CD4-positive, alpha-beta T cell treated with Interleukin-10 for 1 hour (primary cell): ENCODE measurements around the gene TRAF3.
A peak's percentile ranks its signal among the peaks of the same experiment; 100 is the strongest.

Experiments used
- DNase-seq: peaks from one replicate; pipeline ENCODE4 v3.0.0-alpha.2; 2020

Gene TRAF3

GRCh38 chr14:102776761-102777710, at the start of gene TRAF3:
TSS of gene TRAF3 (plus strand) at chr14:102777449. CDS start at chr14:102870202, 92,753 bp downstream.
- DNase-seq: peak; percentile 93

DNA sequence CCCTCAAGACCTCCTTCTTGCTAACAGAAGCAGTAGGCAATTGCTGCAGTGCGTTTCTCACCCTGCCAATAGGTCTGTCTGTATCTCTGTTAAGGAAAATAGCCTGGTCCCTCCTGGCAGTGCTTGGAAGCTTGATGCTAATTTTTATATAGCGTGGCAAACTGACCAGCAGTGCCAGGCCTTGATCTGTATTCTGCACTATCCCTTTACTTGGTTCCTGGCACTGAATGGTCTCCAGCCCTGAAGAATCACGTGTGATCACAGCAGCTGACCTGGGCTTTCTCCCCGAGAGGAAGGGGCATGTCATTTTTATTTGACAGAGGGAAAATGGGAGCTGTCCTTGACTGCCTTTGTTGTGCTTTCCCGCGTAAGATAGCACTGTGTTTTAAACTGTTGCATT, 48.7 kb upstream of the TRAF3 start:
- no peak for DNase-seq

DNA sequence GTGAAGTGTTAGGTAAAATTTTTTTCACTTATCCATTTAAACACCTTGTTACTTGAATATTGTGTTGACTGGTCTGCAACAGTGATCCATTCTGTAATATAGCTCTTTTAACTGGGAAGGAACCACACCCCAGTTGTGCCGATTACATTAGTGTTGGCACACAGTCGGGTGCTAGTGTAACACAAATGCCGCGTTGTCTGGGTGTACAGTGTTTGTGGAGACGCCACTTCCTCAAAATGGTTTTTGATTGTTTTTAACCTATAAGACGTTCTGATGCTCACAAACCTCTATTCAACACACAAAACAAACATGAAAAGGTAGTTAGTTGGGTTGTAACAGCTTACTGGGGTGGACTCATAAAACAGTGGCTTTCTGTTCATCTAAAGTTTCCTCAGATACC, 48.0 kb upstream of the TRAF3 start:
- DNase-seq: no peak

- DNase-seq: no peak
These were observed 47.4 kb upstream of the TRAF3 start for GRCh38 chr14:102729825-102730224.

DNA sequence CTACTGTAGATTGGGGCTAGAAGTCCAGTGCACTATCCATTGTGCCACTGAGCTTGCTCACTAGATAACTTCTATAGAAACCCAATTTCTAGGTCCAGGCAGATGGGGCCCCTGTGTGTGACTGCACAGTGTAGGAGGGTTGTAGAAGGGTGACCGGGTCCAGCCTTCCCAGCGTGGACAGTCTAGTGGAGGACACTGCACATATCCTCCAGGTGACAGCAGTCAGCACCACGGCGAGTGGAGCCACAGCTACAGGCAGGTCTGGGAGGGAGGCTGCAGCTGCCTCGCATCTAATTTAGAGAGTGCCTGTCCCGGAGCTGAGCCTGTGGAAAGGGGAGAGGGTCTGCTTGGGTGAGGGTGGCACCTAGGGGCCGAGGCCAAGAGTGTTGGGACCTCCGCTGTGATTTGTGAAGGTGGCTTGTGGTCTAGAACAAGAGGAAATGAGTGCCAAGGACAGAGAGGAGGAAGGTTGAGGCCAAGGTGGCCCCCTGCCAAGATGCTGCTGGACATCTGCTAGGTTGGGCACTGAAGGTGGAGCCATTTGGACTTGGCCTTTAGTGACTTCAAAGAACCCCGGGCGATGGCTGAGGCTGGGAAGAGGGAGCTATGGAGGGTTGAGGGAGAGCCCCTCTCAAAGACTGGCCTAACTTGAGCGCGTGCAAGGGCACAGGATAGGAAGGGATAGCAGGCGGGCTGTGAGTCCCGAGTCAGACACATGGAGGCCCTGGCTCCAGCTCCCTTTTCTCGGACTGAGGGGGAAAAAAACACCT, 46.0 kb upstream of the TRAF3 start:
- DNase-seq: no peak

GRCh38 chr14:102731871-102732800, 45.1 kb upstream of the TRAF3 start:
- DNase-seq: no peak

- no peak for DNase-seq
These were observed 44.3 kb upstream of the TRAF3 start for GRCh38 chr14:102732924-102733323.

- DNase-seq: no peak
These were observed 43.9 kb upstream of the TRAF3 start for GRCh38 chr14:102733326-102733725.

GRCh38 chr14:102734436-102734835, 42.8 kb upstream of the TRAF3 start:
- DNase-seq: no peak

GRCh38 chr14:102736956-102737355, 40.3 kb upstream of the TRAF3 start:
- DNase-seq: no peak

GRCh38 chr14:102737402-102738372, 39.6 kb upstream of the TRAF3 start:
- no peak for DNase-seq

DNA sequence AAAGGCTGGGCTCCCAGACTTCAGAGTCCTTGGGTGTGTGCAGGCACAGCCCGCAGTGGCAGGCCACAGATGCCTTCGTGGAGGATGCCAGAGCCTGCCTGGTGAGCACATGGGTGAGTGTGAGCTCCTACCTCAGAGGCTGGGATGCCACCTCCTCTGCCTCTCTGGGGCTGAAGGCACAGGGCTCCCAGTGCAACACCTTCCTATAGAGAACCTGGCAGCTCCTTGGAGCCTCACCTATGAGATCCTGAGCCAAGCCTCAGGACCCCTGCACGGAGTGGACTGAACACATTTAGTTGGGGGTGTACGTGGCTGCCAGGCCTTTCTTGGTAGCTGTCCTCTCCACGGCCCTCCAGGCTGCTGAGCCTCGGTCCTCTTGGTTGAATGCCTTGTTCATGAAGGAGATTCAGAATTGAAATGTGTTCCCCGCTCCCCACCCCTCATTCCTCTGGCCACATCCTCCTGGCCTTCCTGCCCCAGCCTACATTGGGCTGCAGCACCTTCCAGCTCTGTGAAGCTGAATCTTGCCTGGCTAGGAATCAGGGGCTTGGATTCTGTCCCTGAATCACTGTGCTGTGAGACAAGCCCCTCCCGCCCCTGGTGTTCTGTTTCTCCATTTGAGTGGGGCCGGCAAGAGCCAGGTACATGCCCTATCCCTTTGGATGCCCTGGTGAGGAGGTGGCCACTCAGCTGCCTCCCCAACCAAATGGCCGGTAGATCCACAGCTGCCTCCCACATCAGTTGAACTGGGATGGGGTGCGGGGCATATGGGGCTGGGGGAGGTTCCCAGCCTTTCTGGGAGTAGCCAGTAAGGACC, 38.7 kb upstream of the TRAF3 start:
- no peak for DNase-seq

DNA sequence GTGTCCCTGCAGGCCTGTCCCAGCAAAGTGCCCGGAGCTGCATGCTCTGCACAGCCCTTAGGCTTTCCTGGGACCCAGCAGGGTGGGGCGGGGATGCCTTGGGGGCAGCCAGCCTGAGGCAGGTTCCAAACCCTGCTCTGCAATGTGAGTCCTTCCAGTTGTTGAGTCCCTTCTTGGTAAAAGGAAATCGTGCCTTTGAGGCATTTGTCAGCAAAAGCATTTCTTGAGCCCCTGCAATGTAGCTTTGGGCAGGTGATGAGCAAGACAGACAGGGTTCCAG, 38.1 kb upstream of the TRAF3 start:
- DNase-seq: no peak

DNA sequence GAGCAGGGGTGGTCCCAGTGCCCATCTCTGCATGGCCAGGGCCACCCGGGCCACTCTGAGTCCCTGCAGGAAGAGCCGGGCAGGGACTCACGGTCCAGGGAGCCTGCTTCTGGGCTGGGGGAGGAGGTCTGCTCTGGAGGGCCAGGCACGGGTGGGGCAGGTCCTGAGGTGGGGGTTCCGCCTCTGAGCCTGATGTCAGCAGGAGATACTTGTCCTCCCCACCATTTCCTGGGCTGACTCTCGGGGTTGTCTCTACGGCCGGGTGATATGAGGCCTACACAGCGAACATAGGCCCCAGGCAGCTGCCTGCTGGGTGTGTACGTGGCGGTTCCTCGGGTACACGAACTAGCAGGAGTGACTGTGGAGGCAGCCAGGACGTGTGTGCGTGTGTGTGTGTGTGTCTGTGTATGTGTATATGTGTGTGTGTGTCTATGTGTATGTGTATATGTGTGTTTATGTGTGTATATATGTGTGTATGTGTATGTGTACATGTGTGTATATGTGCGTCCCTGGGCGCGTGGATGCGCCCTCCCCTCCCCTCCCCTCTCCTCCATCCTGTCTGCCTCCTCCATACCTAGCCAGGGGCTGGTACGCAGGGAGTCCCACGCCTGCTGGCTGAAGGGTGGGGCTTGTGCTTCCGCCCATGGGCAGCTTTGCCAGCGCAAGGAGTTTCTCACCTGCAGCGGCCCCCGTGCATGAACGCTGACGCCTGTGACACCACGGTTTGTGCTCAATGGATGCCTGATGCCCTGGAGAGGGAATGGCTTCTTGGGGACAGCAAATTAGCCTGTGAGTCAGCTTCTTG, 30.4 kb upstream of the TRAF3 start:
- no peak for DNase-seq

DNA sequence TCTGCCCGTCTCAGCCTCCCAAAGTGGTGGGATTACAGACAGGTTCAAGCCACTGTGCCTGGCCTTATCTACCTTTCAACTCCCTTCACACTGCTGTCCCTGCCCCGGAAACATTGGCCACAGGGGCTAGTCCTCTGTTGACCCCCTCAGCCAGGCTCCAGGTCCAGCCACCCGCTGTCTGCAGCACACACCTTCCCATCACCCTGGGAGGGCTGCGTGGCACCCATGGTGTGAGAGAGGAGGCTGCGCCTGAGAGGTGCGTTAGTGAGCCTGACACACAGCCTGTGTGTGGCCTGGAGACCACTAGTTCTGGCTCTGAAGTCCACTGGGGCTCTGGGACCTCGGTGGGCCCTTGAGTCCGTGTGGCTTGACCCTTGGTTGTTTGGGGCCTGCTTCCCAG, 28.4 kb upstream of the TRAF3 start:
- no peak for DNase-seq

- DNase-seq: no peak
These were observed 27.6 kb upstream of the TRAF3 start for GRCh38 chr14:102749393-102750305.

GRCh38 chr14:102750376-102750775, 26.9 kb upstream of the TRAF3 start:
- no peak for DNase-seq

DNA sequence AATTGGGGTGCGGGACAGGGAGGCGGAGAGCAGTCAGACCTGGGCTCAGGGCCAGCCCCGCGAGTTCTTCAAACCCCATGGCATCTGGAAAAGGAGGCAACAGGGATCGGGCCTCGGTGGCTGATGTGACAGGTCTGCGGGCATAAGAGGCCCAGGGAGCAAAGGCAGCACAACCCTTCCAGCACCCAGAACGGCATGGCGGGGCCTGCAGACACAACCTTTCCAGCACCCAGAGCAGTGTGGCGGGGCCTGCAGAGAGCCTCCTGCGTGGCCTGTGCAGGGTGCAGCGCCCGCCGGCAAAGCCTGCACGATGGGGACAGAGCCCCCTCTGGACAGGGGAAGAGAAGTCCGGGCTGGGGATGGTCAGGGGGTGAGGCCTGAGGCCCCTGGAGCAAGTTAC, 26.2 kb upstream of the TRAF3 start:
- no peak for DNase-seq
